Neural cell (in vitro differentiated cells): ENCODE measurements around the gene CFAP65. TPM values are rescaled to one million over a fixed set of nuclear protein-coding genes. Genes with fewer than 3 reads are reported as not detected.
A peak's percentile ranks its signal among the peaks of the same experiment; 100 is the strongest.

Experiments used
- H2AFZ ChIP-seq: fragments of 200-600, 300-800 bp; sonication (generic), shearing (Covaris generic); 2 replicates; pipeline ENCODE4 v1.6.0; 2014; ENCODE audit warnings: low read depth, mild to moderate bottlenecking, antibody characterized with exemption, low read length, moderate library complexity
- H3F3A ChIP-seq: fragments of 200-600 bp; shearing (Covaris generic); 2 replicates; pipeline ENCODE4 v1.6.1; 2016; ENCODE audit warnings: mild to moderate bottlenecking, moderate library complexity, mixed read lengths, antibody characterized with exemption, low read length; ENCODE audit not compliant: insufficient read depth, poor library complexity, severe bottlenecking
- H3K27ac ChIP-seq: fragments of 200-600, 300-800 bp; sonication (generic), shearing (Covaris generic); 2 replicates; pipeline ENCODE4 v1.5.1; 2014; ENCODE audit warnings: mild to moderate bottlenecking, low read length, moderate library complexity
- H3K27me3 ChIP-seq: fragments of 300-800, 200-600 bp; sonication (generic), shearing (Covaris generic); 2 replicates; pipeline ENCODE4 v1.6.0; 2014; ENCODE audit warnings: mild to moderate bottlenecking, low read depth, low read length, moderate library complexity; ENCODE audit not compliant: insufficient read depth
- H3K36me3 ChIP-seq: fragments of 300-800, 200-600 bp; sonication (generic), shearing (Covaris generic); 2 replicates; pipeline ENCODE4 v1.5.1; 2014; ENCODE audit warnings: mild to moderate bottlenecking, antibody characterized with exemption, low read length, moderate library complexity; ENCODE audit not compliant: insufficient read depth
- H3K4me2 ChIP-seq: fragments of 300-800, 200-600 bp; sonication (generic), shearing (Covaris generic); 2 replicates; pipeline ENCODE4 v1.6.0; 2014; ENCODE audit warnings: mild to moderate bottlenecking, low read length
- H3K4me3 ChIP-seq: fragments of 300-800, 200-600 bp; sonication (generic), shearing (Covaris generic); 2 replicates; pipeline ENCODE4 v1.5.1; 2014; ENCODE audit warnings: mild to moderate bottlenecking, low read length, moderate library complexity
- H3K79me2 ChIP-seq: fragments of 200-600 bp; shearing (Covaris generic); replicated peaks from 2 replicates; pipeline ENCODE4 v1.6.0; 2014; ENCODE audit warnings: mild to moderate bottlenecking, low read length, moderate library complexity; ENCODE audit not compliant: insufficient read depth
- H3K9ac ChIP-seq: fragments of 300-800, 200-600 bp; sonication (generic), shearing (Covaris generic); 2 replicates; pipeline ENCODE4 v1.6.1; 2016; ENCODE audit warnings: mild to moderate bottlenecking, low read length, mixed read lengths
- H3K9me2 ChIP-seq: fragments of 200-600 bp; shearing (Covaris generic); 2 replicates; pipeline ENCODE4 v1.6.1; 2016; ENCODE audit warnings: mild to moderate bottlenecking, low read length, mixed read lengths; ENCODE audit not compliant: insufficient read depth
- H3K9me3 ChIP-seq: fragments of 200-600, 300-800 bp; sonication (generic), shearing (Covaris generic); 2 replicates; pipeline ENCODE4 v1.6.1; 2016; ENCODE audit warnings: mild to moderate bottlenecking, mixed run types, low read length, moderate library complexity, mixed read lengths
- H4K20me1 ChIP-seq: fragments of 200-600 bp; shearing (Covaris generic); 2 replicates; pipeline ENCODE4 v1.6.1; 2016; ENCODE audit warnings: mild to moderate bottlenecking, mixed run types; ENCODE audit not compliant: insufficient read depth
- CTCF ChIP-seq: fragments of 450-650 bp; IDR thresholded peaks from 2 replicates; pipeline ENCODE4 v1.5.1; 2014; ENCODE audit warnings: antibody characterized with exemption, mild to moderate bottlenecking, moderate library complexity; ENCODE audit not compliant: poor library complexity, severe bottlenecking
- EP300 ChIP-seq: fragments of 450-650 bp; conservative IDR thresholded peaks from 2 replicates; pipeline ENCODE4 v1.6.1; 2014; ENCODE audit warnings: antibody characterized with exemption, mild to moderate bottlenecking, moderate library complexity; ENCODE audit not compliant: poor library complexity, severe bottlenecking
- EZH2 ChIP-seq: fragments of 200-600, 300-800 bp; shearing (Covaris generic), sonication (generic); IDR thresholded peaks from 2 replicates; pipeline ENCODE4 v1.6.1; 2014; ENCODE audit warnings: antibody characterized with exemption, low read length, borderline replicate concordance, mild to moderate bottlenecking; ENCODE audit not compliant: insufficient read depth, poor library complexity, severe bottlenecking
- MXI1 ChIP-seq: fragments of 450-650 bp; conservative IDR thresholded peaks from 2 replicates; pipeline ENCODE4 v1.6.1; 2014; ENCODE audit warnings: antibody characterized with exemption, mild to moderate bottlenecking; ENCODE audit not compliant: poor library complexity, severe bottlenecking
- POLR2AphosphoS5 ChIP-seq: IDR thresholded peaks from 2 replicates; pipeline ENCODE4 v1.6.1; 2012
- RAD21 ChIP-seq: fragments of 450-650 bp; conservative IDR thresholded peaks from 2 replicates; pipeline ENCODE4 v1.6.1; 2014; ENCODE audit warnings: antibody characterized with exemption, mild to moderate bottlenecking, moderate library complexity
- REST ChIP-seq: IDR thresholded peaks from 2 replicates; pipeline ENCODE4 v1.6.1; 2012; ENCODE audit warnings: borderline replicate concordance
- SMC3 ChIP-seq: fragments of 450-650 bp; conservative IDR thresholded peaks from 2 replicates; pipeline ENCODE4 v1.6.1; 2014; ENCODE audit warnings: antibody characterized with exemption, mild to moderate bottlenecking, moderate library complexity; ENCODE audit not compliant: poor library complexity
- TAF1 ChIP-seq: IDR thresholded peaks from 2 replicates; pipeline ENCODE4 v1.6.1; 2012; ENCODE audit warnings: low read depth
- polyA plus RNA-seq: library from polyadenylated mRNA; depleted of rRNA; stranded (reverse); fragments of >200 nt; gene quantifications from 2 replicates; pipeline ENCODE4 v1.2.3, GENCODE V29; 2014

The CFAP65 gene
- polyA plus RNA-seq, 1 donor from 2014 or later = 1.1 TPM

GRCh38 chr2:219058541-219059374 is 17.4 kb upstream of the CFAP65 start:
- Histone ChIP-seq H3K4me2 (no peak overlapping the region), H3K9me2 (no peaks in the 10 kb centered on the region), H3K9ac (no peak overlapping the region), H3K9me3 (no peaks in the 10 kb centered on the region), H3K4me3 (peak overlapping the region; percentile 59), H3F3A (no peaks in the 10 kb centered on the region), H3K27me3 (peaks cover 98% of the 10 kb centered on the region), H3K79me2 (no peaks in the 10 kb centered on the region), H3K36me3 (no peaks in the 10 kb centered on the region), H3K27ac (no peak overlapping the region), H4K20me1 (no peaks in the 10 kb centered on the region), H2AFZ (no peak overlapping the region)
- TF ChIP-seq RAD21 = no peak
- no peak for TF ChIP-seq MXI1
- no peak for TF ChIP-seq SMC3
- no peak for TF ChIP-seq CTCF
- no peak for TF ChIP-seq POLR2AphosphoS5
- no peak for TF ChIP-seq REST

GRCh38 chr2:219057709-219058540 is 16.6 kb upstream of the CFAP65 start:
- peak overlapping the region; percentile 20 for H3K9ac ChIP-seq
- no peak overlapping the region for H2AFZ ChIP-seq
- no peaks in the 10 kb centered on the region for H3K79me2 ChIP-seq
- no peak overlapping the region for H3K4me2 ChIP-seq
- no peaks in the 10 kb centered on the region for H3K9me2 ChIP-seq
- no peaks in the 10 kb centered on the region for H3F3A ChIP-seq
- no peaks in the 10 kb centered on the region for H3K9me3 ChIP-seq
- H4K20me1 ChIP-seq = no peaks in the 10 kb centered on the region
- no peak overlapping the region for H3K27ac ChIP-seq
- TF ChIP-seq TAF1 (no peak), CTCF (peak; percentile 97), EZH2 (no peak), SMC3 (peak; percentile 89), RAD21 (peak; percentile 95), POLR2AphosphoS5 (no peak), MXI1 (no peak), REST (no peak), EP300 (no peak)
- peaks cover 96% of the 10 kb centered on the region for H3K27me3 ChIP-seq
- H3K36me3 ChIP-seq = no peaks in the 10 kb centered on the region
- peak overlapping the region; percentile 59 for H3K4me3 ChIP-seq
